HEK293T (cell line): ENCODE data around the gene BACH2.

Experiments
- ELF4 ChIP-seq: fragments of 450-650 bp; IDR thresholded peaks from 2 replicates; pipeline ENCODE4 v1.6.1; 2017; ENCODE audit warnings: antibody characterized with exemption
- SUZ12 ChIP-seq: fragments of 450-650 bp; IDR thresholded peaks from 2 replicates; pipeline ENCODE4 v1.6.1; 2016; ENCODE audit warnings: mild to moderate bottlenecking

DNA sequence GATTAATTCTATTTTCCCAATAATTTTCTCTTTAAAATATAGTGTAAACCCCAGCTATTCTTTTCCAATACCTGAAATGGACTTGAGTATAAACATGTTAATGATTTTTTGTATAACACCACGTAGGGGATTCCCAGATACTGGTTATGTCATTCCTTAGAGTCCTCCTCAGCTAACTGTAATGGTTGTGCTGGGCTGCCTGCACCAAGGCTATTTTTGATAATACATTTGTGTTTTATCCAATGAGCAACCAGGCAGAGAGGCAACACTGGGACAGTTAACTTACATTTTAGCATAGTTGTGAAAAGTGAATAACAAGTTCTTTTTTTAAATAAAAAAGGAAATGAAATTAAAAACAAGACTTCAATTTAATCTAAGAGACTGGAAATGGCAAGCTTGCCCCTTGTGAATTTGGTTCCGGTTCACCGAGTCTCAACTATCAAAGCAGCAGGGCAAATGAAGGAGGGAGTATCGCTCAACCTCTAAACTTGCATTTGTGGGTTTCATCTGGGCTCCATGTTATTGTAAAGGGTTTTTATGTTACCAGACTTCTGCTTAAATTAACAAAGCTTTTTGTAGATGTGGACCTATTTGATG lies 18.8 kb upstream of the BACH2 start:
- TF ChIP-seq SUZ12 (no peak), ELF4 (no peak)
